Measurements from ENCODE around the gene CCL27.

CCL27 gene

GRCh38 chr9:34651876-34652601 is 10.4 kb downstream of the CCL27 start, which contains the start of gene IL11RA:
Gene IL11RA, plus strand, starts transcription at chr9:34652185. Its CDS starts 3,033 bp downstream, at chr9:34655218.
- H3K4me3 ChIP-seq (ENCODE audit: low read depth, low read length) = no peak within 1 kb of the TSS
- TF ChIP-seq CTCF (IDR thresholded peaks at IDR 0.05; ENCODE audit: low read depth, low read length, missing control alignments) = no peak
- DNase-seq (ENCODE audit: low read depth) = no peak

- no peak for DNase-seq (ENCODE audit: low read depth)
- TF ChIP-seq CTCF (IDR thresholded peaks at IDR 0.05; ENCODE audit: low read depth, low read length, missing control alignments) = no peak
- no peak overlapping the region for H3K4me3 ChIP-seq (ENCODE audit: low read depth, low read length)
These were observed 11.1 kb downstream of the CCL27 start for GRCh38 chr9:34651321-34651720.

- DNase-seq (ENCODE audit: low read depth) = no peak
- no peak overlapping the region for H3K4me3 ChIP-seq (ENCODE audit: low read depth, low read length)
- no peak for TF ChIP-seq CTCF (IDR thresholded peaks at IDR 0.05; ENCODE audit: low read depth, low read length, missing control alignments)
These were observed 11.6 kb downstream of the CCL27 start for GRCh38 chr9:34650816-34651215.

GRCh38 chr9:34648673-34649072 is 13.8 kb downstream of the CCL27 start:
- no peak for DNase-seq (ENCODE audit: low read depth)
- H3K4me3 ChIP-seq (ENCODE audit: low read depth, low read length) = no peak overlapping the region
- no peak for TF ChIP-seq CTCF (IDR thresholded peaks at IDR 0.05; ENCODE audit: low read depth, low read length, missing control alignments)

- no peak for DNase-seq (ENCODE audit: low read depth)
- peak overlapping the region; percentile 81 for H3K4me3 ChIP-seq (ENCODE audit: low read depth, low read length)
- TF ChIP-seq CTCF (IDR thresholded peaks at IDR 0.05; ENCODE audit: low read depth, low read length, missing control alignments) = no peak
These were observed 14.8 kb downstream of the CCL27 start for GRCh38 chr9:34647651-34648050.

GRCh38 chr9:34647084-34647403 is 15.4 kb downstream of the CCL27 start:
- no peak for DNase-seq (ENCODE audit: low read depth)
- H3K4me3 ChIP-seq (ENCODE audit: low read depth, low read length) = peak overlapping the region; percentile 81
- no peak for TF ChIP-seq CTCF (IDR thresholded peaks at IDR 0.05; ENCODE audit: low read depth, low read length, missing control alignments)
